GM21528 (cell line): ENCODE data around the gene CHP1.
"Not testable (repeated sequence)": the region's sequence is repeated elsewhere in the genome, so short reads cannot be mapped to it uniquely, and the experiment has no call there.

Experiments
- ATAC-seq: cut with Tn5 transposase; IDR thresholded peaks from one replicate; pipeline ENCODE4 v1.9.1; 2021; ENCODE audit warnings: mild to moderate bottlenecking, moderate library complexity; ENCODE audit not compliant: unreplicated experiment, low FRiP score

The CHP1 gene

GRCh38 chr15:41256103-41256502 is 25.0 kb downstream of the CHP1 start:
- no peak for ATAC-seq

DNA sequence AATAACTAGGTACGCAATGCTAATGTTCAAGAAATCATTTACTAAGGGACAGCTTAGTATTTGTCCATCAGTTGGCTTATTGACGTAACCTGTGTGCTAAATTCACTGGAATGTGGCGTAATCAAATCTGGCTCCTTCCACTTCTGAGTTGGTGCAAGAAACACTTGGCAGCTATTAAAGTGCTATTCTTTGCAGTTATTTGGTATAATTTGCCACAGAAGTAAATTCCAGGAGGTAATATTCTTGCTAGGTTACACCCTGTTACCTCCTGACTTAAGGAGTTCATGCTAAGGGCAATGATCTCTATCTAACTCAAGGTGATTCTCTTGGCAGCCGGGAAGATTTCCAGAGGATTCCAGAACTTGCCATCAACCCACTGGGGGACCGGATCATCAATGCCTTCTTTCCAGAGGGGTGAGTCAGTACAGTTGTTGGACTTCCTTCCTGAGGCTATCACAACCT is 25.5 kb downstream of the CHP1 start:
- no peak for ATAC-seq

GRCh38 chr15:41258750-41259471 is 27.8 kb downstream of the CHP1 start:
- no peak for ATAC-seq

- no peak for ATAC-seq
Observed at GRCh38 chr15:41259546-41260189, 28.6 kb downstream of the CHP1 start.

- not testable (repeated sequence) for ATAC-seq
Observed at GRCh38 chr15:41260924-41261323, 29.9 kb downstream of the CHP1 start.

- no peak for ATAC-seq
Observed at GRCh38 chr15:41262571-41262970, 31.5 kb downstream of the CHP1 start.

DNA sequence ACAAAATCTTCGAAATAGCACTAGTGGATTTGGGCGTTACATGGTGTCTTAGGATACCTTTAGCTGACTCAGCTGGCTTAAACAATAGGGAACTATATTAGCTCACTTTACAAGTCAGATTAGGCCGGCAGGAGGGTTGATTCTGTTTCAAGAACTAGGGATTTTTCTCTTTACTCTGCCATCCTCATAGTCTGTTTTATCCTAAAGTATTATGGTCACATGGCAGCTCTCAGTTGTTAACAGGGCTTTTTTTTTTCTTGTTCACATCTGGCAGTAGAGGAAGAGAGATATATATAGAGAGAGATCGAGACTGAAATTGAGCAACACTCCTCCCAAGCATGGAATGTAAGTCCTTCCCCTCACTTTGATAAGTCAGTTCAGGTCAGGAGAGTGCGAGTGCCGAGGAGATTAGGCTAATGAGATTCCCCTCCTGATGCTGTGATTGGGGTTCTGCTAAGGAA is 32.9 kb downstream of the CHP1 start:
- ATAC-seq = no peak

DNA sequence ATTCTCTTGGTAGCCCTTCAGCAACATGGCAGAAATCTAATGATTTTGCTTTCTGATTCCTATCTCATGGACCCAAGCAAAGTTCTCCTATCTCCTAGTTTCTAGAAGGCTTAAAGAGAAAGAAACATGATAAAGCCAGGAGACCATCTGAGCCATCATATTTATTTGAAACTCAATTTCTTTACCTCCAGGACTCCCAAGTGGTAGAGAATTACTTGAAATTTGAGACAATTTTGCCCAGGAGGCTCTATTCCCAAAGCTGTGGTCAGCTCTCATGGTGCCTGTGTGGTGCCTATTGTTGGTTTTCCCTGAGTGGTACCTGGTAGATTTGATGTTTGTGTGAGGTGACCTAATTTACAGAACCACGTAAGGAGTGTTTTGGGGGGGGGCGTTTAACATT is 38.8 kb downstream of the CHP1 start:
- no peak for ATAC-seq

DNA sequence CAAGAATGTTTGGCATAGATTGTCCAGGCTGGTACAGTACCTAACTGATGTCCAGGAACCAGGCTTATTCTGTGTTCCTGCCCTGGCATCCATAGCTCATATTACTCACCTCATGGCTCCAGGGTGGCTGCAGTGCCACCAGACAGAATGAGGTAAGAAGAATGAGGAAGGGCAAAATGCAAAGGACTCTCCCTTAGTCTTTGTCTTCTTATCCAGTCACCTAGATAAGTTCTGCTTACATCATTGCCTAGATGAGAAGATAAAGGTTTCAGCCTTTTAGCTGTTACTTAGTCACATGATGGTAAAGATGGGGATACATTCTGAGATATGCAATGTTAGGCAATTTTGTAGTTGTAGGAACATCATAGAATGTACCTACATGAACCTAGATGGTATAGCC is 45.8 kb downstream of the CHP1 start:
- ATAC-seq = no peak

DNA sequence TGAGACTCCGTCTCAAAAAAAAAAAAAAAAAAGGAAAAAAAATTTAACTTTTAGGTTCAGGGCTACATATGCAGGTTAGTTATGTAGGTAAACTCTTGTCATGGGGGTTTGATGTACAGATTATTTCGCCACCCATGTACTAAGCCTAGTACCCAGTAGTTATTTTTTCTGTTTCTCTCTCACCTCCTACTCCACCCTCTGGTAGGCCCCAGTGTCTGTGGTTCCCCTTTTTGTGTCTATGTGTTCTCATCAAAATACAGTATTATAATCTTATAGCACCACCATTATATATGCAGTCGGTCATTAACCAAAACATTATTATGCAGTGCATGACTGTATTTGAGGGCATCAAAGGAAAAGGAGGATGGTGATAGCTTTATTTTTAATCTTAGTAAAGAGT is 47.3 kb downstream of the CHP1 start:
- ATAC-seq = no peak

DNA sequence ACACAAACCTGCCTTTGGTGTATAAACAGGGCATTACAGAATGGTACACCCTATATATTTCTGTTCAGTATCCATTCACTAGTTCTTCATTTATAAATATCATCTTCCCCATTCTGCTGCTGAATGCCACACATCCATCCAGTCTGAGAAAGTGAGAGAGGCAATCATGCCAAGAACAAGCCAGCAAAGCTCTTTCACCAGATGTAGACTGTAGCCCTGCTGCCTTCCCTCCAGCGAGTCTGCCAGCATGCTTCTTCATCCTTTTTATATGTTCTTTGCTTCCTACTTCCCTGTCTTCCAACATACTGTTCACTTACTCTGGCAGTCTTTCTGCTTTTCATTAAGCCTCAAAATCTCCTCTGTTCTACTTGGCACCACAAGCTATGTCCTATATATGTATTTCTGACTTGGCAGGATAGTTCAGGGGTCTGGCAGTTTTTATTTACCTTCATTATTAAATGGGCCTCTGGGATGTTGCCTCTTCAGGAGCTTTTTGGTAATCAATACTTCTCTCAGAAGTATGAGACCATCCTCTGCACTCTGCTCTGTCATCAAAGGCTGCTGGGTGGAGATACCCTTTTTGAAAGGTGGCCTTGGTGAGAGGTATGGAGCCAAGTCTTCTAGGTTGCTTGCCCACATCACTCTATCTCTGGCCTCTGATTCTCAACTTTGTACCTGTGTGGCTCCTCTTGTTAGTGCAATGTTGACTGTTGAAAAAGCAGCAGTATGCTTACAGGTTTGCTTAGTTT is 48.6 kb downstream of the CHP1 start:
- no peak for ATAC-seq

- ATAC-seq = no peak
Observed at GRCh38 chr15:41281236-41281635, 50.2 kb downstream of the CHP1 start.

DNA sequence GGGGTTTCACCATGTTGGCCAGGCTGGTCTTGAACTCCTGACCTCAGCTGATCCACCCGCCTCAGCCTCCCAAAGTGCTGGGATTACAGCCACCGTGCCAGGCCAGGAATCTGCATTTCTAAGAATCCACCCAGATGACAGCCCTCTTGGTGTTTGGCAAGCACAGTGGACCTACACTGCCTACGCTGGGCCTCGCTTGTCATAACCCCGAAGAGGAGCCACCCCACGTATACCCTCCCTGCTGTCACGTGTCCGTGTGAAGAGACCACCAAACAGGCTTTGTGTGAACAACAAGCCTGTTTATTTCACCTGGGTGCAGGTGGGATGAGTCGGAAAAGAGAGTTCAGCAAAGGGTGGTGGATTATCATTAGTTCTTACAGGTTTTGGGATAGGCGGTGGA is 51.4 kb downstream of the CHP1 start:
- ATAC-seq = not testable (repeated sequence)

DNA sequence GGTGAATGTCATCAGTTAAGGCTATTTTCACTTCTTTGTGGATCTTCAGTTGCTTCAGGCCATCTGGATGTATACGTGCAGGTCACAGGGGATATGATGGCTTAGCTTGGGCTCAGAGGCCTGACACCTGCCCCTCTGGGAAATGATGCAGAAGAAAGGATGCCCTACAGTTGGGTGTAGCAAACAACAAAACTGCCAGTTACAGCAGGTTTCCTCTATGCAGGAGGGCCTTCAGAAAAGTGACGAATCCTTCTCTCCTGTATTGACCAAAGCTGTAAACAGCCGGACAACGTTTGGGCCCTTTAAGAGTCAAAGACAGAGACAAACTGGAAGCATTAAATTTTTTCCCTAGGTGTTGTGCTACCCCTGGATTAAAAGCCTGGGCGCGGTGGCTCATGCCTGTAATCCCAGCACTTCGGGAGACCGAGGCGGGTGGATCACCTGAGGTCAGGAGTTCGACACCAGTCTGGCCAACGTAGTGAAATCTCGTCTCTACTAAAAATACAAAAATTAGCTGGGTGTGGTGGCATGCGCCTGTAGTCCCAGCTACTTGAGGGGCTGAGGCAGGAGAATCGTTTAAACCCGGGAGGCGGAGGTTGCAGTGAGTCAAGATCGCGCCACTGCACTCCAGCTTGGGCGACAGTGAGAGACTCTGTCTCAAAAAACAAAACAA is 52.0 kb downstream of the CHP1 start:
- ATAC-seq = peak; percentile 8

GRCh38 chr15:41283653-41284426 is 52.8 kb downstream of the CHP1 start:
- peak; percentile 95 for ATAC-seq

GRCh38 chr15:41284427-41285177 is 53.5 kb downstream of the CHP1 start:
- no peak for ATAC-seq

DNA sequence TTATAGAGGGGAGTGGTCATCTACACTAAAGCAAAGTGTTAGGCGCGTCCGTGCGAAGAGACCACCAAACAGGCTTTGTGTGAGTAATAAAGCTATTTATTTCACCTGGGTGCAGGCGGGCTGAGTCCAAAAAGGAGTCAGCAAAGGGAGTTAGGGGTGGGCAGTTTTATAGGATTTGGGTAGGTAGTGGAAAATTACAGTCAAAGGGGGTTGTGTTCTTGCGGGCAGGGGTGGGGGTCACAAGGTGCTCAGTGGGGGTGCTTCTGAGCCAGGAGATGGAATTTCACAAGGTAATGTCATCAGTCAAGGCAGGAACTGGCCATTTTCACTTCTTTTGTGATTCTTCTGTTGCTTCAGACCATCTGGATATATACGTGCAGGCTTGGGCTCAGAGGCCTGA is 54.2 kb downstream of the CHP1 start:
- ATAC-seq = no peak

- ATAC-seq = no peak
Observed at GRCh38 chr15:41286665-41287333, 55.7 kb downstream of the CHP1 start.

DNA sequence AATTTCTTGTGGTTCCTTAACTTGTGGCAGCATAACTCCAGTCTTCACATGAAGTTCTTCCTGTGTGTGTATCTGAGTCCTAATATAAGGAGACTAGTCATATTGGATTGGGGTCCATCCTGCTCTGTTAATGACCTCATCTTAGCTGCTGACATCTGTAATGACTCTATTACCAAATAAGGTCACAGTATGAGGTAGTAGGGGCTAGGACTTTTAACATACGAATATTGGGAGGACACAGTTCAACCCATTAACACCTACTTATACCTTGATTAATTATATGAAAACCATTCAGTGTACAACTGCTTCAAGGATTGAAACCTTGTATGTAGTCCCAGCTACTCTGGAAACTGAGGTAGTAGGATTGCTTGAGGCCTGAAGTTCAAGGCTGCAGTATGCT is 57.4 kb downstream of the CHP1 start:
- no peak for ATAC-seq
